SK-N-MC (cell line): ENCODE results near the gene LTBP1.

Experiments
- EZH2 ChIP-seq: fragments of 200-600 bp; sonication (generic); IDR thresholded peaks from one replicate; pipeline ENCODE4 v1.6.1; 2017; ENCODE audit warnings: antibody characterized with exemption
- POLR2AphosphoS5 ChIP-seq: IDR thresholded peaks from 2 replicates; pipeline ENCODE4 v1.6.1; 2012; ENCODE audit warnings: mild to moderate bottlenecking, low read depth, low read length, borderline replicate concordance

- TF ChIP-seq POLR2AphosphoS5 (no peak), EZH2 (no peak)
These were observed 266.5 kb downstream of the LTBP1 start for GRCh38 chr2:33213244-33213643.
